ENCODE measurements around the gene ASPG. TPM values are rescaled to one million over a fixed set of nuclear protein-coding genes. Genes with fewer than 3 reads are reported as not detected.

The ASPG gene
- total RNA-seq: not detected in 2 replicates

DNA sequence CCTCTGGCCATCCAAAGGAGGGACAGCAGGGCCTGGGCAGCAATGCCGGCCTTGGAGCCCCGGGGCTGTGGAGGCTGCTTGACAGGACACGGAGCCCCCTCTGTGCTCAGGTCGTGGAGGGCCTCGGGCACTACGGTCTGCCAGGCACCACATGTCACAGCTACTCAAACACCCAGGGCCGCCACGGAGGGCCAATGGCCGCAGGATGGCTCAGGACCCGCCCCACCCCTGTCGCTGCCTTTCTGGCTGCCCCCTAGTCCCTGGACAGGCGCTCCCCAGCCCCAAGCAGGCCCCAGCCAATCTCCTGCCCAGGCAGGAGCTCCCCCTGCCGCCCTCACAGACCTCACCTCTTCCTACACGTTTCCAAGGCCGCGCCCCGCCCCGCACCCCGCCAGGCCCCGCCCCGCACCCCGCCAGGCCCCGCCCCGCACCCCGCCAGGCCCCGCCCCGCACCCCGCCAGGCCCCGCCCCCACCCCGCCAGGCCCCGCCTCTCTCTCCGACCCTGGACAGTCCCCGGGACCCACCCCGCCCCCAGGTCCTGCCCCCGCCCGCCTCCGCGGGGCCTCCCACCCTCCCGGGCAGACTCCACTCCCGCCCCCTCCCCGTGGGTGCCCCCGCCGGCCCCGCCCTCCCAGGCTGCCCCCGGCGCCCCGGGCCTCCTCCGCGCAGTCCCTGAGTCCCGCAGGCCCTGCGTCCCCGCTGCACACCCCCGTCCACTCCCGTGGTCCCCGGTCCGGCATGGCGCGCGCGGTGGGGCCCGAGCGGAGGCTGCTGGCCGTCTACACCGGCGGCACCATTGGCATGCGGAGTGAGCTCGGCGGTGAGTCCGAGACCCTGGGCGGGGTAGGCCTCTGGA, at the start of gene ASPG:
Gene ASPG (plus strand): TSS at position 669 of the 857 bp plus-strand sequence. CDS start 71 bp downstream, at position 740.

DNA sequence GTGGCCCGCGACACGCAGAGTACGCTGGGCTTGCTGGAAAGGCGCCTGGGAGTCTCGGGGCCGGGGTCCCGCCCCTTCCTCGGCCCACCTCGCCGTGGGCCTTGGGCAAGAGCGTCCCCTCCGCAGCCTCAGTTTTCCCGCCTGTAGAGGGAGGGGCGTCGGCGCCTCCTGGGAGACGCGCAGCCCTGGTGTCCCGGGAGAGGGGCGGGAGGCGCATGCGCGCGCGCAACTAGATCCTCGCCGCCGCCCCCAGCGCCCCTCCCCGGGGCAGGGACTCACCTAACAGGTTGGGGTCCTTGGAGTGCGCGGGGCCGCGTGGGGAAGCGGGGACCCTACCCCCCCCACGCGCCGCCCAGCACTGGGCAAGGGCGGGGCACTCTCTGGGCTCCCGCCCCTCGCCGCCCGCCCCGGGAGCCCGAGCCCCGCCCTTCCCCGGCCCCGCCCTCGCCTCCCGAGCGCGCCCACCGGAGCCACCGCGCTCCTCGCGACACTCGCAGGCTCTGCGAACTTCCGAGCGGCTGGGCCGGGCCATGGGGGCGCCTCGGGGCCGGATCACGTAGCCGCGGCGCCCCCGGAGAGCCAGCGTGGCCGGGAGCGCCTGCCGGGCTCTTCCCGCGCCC, 52.7 kb downstream of the ASPG start, which contains the start of gene KIF26A:
Gene KIF26A (plus strand): TSS at position 490 of the 620 bp plus-strand sequence. CDS start 136 bp downstream, outside the sequence.

Other genes with a start within 250 kb of the ASPG start
- 6.2 and 14.3 TPM in 2 replicates for gene PPP1R13B, start 238.1 kb upstream of the ASPG start, total RNA-seq
- 1.2 and 1.3 TPM in 2 replicates for gene TDRD9, start 157.2 kb upstream of the ASPG start, total RNA-seq
- gene RD3L, start 143.2 kb upstream of the ASPG start, total RNA-seq: not detected in 2 replicates
- 4.4 and 12.0 TPM in 2 replicates for gene KIF26A, start 52.9 kb downstream of the ASPG start, total RNA-seq

Measured in epithelial cell of umbilical artery (primary cell).